ENCODE results near the gene MAML2.

MAML2 gene

DNA sequence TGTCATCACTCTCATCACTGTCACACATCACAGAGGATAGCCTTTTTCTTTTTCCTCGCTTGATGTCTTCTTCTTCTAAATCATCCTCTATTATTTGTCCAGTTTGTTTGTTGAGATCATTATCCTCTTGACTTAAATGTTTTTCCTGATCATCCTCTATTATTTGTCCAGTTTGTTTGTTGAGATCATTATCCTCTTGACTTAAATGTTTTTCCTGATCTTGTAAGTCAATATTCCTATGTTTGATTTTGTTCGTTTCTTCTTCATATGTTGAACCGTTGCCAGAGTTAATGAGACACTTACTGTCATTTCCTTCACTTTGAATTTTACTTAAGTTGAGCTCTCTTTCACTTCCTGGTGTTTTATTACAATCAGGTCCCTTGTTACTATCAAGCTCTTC lies 41.2 kb upstream of the MAML2 start:
- TF ChIP-seq, protein P1, sequence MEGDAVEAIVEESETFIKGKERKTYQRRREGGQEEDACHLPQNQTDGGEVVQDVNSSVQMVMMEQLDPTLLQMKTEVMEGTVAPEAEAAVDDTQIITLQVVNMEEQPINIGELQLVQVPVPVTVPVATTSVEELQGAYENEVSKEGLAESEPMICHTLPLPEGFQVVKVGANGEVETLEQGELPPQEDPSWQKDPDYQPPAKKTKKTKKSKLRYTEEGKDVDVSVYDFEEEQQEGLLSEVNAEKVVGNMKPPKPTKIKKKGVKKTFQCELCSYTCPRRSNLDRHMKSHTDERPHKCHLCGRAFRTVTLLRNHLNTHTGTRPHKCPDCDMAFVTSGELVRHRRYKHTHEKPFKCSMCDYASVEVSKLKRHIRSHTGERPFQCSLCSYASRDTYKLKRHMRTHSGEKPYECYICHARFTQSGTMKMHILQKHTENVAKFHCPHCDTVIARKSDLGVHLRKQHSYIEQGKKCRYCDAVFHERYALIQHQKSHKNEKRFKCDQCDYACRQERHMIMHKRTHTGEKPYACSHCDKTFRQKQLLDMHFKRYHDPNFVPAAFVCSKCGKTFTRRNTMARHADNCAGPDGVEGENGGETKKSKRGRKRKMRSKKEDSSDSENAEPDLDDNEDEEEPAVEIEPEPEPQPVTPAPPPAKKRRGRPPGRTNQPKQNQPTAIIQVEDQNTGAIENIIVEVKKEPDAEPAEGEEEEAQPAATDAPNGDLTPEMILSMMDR (IDR thresholded peaks at IDR 0.05; ENCODE audit: low read depth, low read length): no peak
- DNase-seq (ENCODE audit: extremely low read depth, low read depth): no peak

DNA sequence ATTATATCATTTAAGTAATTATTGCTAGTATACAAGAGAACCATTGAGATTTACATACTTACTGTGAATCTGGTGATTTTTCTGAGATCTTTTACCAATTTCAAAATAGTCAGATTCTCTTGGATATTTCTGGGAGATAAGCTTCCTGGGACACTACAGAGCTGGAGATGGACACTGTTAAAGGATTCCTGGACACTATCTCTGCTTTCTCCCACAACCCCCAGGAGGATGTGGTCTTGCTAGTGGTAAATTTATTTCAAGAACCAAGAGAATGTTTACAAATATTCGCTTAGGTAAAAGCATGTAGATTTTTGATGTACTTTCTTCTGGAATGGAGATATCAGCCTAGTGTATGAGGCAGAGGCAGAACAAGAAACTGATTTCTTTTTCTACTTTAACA lies 33.8 kb upstream of the MAML2 start:
- DNase-seq (ENCODE audit: extremely low read depth, low read depth): no peak
- TF ChIP-seq, protein P1 (IDR thresholded peaks at IDR 0.05; ENCODE audit: low read depth, low read length): no peak

DNA sequence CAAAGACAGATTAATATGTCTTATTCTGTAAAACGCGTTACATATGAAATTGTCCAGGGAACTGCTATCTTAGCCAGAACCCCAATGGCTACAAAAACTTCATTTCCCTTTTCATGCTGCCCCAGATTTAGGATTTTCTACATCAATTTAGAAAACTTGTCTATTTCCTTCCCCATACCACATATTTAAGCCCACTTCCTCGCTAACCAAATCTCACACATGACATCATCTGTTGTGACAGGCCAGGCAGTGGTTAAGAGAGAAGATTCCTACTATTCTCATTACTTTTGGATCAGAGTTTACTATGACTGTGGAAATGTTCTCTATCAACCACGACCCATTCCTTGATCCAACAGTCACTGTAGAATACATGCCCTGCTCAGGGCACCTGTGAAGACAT lies 30.8 kb upstream of the MAML2 start:
- DNase-seq (ENCODE audit: extremely low read depth, low read depth): no peak
- TF ChIP-seq, protein P1 (IDR thresholded peaks at IDR 0.05; ENCODE audit: low read depth, low read length): no peak

DNA sequence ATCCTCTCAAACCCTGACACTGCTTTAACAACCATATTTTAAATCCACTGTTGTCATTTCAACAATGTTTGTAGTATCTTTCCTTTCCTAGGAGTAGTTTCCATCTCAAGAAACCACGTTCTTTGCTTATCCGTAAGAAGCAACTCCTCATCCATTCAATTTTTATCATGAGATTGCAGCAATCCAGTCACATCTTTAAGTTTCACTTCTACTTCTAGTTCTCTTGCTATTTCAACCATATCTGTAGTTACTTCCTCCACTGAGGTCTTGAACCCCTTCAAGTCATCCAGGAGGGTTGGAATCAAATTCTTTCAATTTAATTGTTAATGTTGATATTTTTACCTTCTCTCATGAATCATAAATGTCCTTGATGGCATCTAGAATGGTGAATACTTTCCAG lies 24.3 kb upstream of the MAML2 start:
- no peak for DNase-seq (ENCODE audit: extremely low read depth, low read depth)
- TF ChIP-seq, protein P1 (IDR thresholded peaks at IDR 0.05; ENCODE audit: low read depth, low read length): no peak

DNA sequence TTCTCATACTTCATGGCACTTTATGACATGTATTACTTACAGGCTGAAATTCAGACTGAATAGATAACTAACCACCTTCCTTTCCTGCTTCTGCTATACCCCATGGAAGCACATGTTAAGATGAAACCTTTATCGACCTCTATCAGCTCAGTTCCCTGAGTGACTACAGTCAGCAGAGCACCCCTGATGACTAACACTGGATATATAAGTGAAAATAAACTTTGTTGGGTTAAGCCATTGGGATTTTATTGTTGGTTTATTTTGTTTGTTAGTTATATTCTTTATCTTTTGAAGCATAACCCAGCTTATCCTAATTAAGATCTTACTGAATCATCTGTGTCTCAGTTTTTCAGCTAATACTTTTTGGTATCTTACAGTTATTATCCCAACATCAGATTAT lies 23.0 kb upstream of the MAML2 start:
- DNase-seq (ENCODE audit: extremely low read depth, low read depth): no peak
- TF ChIP-seq, protein P1 (IDR thresholded peaks at IDR 0.05; ENCODE audit: low read depth, low read length): no peak

DNA sequence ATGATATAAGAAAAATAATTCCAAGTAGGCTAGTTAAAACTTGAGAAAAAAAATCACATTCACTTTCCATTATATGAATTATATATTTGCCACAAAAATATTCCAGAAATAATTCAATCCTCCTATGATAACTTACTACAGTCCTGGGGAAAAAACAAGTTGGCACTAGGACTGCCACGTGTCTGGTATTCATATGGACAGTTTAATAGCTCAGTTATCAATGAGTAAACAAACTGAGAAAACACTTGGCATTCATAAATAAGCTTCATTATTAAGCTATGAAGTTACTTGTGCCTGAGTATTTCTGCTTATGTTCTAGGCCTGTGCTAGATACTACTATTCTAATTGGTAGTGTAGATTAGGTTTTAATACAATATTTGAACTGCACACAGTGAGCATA lies 22.5 kb upstream of the MAML2 start:
- TF ChIP-seq, protein P1 (IDR thresholded peaks at IDR 0.05; ENCODE audit: low read depth, low read length): no peak

DNA sequence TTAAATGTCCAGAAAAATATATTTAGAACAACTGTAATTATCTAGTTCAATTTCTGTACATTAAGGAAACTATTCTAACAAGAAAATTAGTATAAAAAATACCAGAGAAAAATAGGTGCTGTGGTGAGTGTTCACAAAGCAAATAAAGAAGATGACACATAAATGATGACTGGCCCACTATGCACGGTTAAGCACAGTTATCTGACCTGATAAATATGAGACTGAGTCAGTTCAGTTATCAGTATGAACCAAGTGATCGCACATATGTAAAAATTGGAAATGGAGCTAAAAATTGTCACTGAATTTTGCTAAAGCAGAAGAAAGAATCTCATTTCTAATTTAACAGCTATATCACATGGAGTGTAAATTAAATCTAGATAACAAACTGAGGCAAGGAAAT lies 18.8 kb upstream of the MAML2 start:
- DNase-seq (ENCODE audit: extremely low read depth, low read depth): no peak
- TF ChIP-seq, protein P1 (IDR thresholded peaks at IDR 0.05; ENCODE audit: low read depth, low read length): no peak

More for the DNA sequence above, 22.5 kb upstream of the MAML2 start:
- DNase-seq (ENCODE audit: extremely low read depth, low read depth): no peak
